ENCODE results near the gene IL36B.
"Not testable (repeated sequence)": the region's sequence is repeated elsewhere in the genome, so short reads cannot be mapped to it uniquely, and the experiment has no call there.

The IL36B gene

GRCh38 chr2:113052396-113052917, at the start of gene IL36B:
Gene IL36B, minus strand, starts transcription at chr2:113052867.
- DNase-seq (ENCODE audit: low spot score) = no peak

DNA sequence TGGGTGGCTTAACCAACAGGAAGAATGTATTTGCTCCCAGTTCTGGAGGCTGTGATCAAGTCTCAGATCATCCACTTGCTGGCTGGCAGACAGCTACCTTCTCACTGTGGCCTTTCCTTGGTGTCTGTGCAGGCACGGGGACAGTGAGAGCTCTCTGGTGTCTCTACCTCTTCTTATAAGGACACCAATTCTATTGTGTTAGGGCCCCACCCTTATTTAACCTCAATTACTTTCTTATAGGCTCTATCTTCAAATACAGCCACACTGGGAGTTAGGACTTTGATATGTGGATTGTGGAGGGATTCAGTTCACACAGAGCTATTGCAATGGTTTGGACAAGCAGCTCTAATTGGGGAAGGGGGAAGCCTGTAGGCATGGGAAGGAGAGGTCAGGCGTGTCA, 49.5 kb upstream of the IL36B start:
- DNase-seq (ENCODE audit: low spot score) = no peak

DNA sequence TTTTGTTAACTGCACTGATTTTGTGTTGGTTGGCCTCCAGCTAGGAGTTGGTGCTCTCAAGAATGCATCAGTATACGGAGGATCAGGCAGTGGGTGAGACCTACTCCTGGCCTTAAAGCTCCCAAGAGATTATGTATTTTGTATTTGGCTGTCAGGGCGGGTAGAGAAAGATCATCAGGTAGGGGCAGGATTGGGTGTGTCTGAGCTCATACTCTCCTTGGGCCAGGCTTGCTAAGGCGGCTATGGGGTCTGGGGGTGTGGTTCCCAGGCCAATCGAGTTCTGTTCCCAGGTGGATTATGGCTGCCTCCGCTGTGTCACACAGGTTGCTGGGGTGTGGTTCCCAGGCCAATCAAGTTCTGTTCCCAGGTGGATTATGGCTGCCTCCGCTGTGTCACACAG, 45.9 kb upstream of the IL36B start:
- no peak for DNase-seq (ENCODE audit: low spot score)

- DNase-seq (ENCODE audit: low spot score) = peak; percentile 18
These were observed 45.4 kb upstream of the IL36B start for GRCh38 chr2:113098041-113098440.

DNA sequence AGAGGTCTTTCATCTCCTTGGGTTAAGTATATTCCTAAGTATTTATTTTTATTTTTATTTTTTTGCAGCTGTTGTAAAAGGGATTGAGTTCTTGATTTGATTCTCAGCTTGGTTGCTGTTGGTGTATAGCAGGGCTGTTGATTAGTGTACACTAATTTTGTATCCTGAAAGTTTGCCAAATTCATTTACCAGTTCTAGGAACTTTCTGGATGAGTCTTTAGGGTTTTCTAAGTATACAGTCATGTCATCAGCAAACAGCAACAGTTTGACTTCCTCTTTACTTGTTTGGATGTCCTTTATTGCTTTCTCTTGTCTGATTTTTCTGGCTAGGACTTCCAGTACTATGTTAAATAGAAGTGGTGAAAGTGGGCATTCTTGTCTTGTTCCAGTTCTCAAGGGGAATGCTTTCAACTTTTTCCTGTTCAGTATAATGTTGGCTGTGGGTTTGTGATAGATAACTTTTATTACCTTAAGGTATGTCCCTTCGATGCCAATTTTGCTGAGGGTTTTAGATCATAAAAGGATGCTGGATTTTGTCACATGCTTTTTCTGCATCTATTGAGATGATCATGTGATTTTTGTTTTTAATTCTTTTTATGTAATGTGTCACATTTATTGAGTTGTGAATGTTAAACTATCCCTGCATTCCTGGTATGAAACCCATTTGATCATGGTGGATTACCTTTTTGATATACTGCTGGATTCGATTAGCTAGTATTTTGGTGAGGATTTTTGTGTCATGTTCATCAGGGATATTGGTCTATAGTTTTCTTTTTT, 44.4 kb upstream of the IL36B start:
- DNase-seq (ENCODE audit: low spot score) = not testable (repeated sequence)

DNA sequence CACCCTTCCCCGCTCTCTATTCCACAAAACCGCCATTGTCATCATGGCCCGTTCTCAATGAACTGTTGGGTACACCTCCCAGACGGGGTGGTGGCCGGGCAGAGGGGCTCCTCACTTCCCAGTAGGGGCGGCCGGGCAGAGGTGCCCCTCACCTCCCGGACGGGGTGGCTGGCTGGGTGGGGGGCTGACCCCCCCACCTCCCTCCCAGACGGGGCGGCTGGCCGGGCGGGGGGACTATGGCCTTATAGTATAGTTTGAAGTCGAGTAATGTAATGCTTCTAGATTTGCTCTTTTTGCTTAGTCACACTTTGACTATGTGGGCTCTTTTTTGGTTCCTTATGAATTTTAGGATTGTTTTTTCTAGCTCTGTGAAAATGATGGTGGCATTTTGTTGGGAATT, 43.6 kb upstream of the IL36B start:
- DNase-seq (ENCODE audit: low spot score) = not testable (repeated sequence)

DNA sequence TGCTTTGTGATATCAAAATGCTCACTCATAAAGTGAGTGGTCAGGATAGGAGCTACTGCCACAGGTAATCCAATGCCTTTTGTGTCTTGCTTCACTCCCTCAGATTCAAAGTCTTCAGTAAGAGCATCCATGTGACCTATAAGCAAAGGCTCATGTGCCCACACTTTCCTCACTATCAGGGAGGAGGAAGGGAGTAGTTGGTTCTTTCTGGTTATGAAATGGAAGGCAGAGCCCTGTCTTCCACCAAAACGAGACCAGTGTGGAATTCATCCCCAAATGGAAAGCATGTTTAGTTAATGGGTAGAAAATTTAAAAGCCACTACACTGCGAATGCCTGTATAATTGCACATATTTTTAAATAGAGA, 40.9 kb upstream of the IL36B start:
- DNase-seq (ENCODE audit: low spot score) = no peak

- no peak for DNase-seq (ENCODE audit: low spot score)
These were observed 40.4 kb upstream of the IL36B start for GRCh38 chr2:113092864-113093612.

- no peak for DNase-seq (ENCODE audit: low spot score)
These were observed 38.7 kb upstream of the IL36B start for GRCh38 chr2:113091231-113091896.

- no peak for DNase-seq (ENCODE audit: low spot score)
These were observed 37.2 kb upstream of the IL36B start for GRCh38 chr2:113089916-113090315.

GRCh38 chr2:113088213-113088992, 35.7 kb upstream of the IL36B start:
- DNase-seq (ENCODE audit: low spot score) = no peak

DNA sequence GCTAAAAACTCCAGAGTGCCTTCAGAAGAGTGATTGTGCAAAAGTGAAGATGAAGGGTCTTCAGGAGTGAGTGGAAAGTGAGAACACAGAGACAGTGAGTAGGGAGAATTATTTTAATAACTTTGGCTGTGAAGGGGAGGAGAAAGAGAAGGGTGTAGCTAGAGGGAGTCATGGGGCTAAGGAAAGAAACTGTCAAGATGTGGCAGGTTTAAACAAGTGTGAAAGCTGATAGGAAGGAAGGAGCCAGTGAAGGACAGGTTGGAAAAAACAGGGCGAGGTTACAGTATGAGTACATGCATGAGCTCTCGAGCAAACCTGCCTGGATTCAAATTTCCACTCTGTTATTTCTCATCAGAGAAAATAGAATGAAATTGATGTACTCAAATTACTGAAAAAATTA, 32.9 kb upstream of the IL36B start:
- DNase-seq (ENCODE audit: low spot score) = no peak

- peak; percentile 25 for DNase-seq (ENCODE audit: low spot score)
These were observed 31.8 kb upstream of the IL36B start for GRCh38 chr2:113084249-113085000.

- DNase-seq (ENCODE audit: low spot score) = no peak
These were observed 30.6 kb upstream of the IL36B start for GRCh38 chr2:113083296-113083695.

- no peak for DNase-seq (ENCODE audit: low spot score)
These were observed 29.0 kb upstream of the IL36B start for GRCh38 chr2:113081488-113082210.

- DNase-seq (ENCODE audit: low spot score) = peak; percentile 23
These were observed 27.5 kb upstream of the IL36B start for GRCh38 chr2:113080134-113080533.

- DNase-seq (ENCODE audit: low spot score) = no peak
These were observed 26.5 kb upstream of the IL36B start for GRCh38 chr2:113079131-113079530.

- DNase-seq (ENCODE audit: low spot score) = no peak
These were observed 25.7 kb upstream of the IL36B start for GRCh38 chr2:113078350-113078839.

- DNase-seq (ENCODE audit: low spot score) = no peak
These were observed 25.3 kb upstream of the IL36B start for GRCh38 chr2:113077921-113078320.

- DNase-seq (ENCODE audit: low spot score) = no peak
These were observed 24.4 kb upstream of the IL36B start for GRCh38 chr2:113076954-113077669.

Measured in CD4-positive, alpha-beta T cell treated with Interleukin-2 at 100 ng/mL for 4 hours (primary cell).